Measurements from ENCODE around the gene SLIT3.

Gene SLIT3

GRCh38 chr5:168803541-168803940, 497.4 kb downstream of the SLIT3 start:
- Histone ChIP-seq H3K9me3 (ENCODE audit: insufficient read depth, low read length) (no peaks in the 10 kb centered on the region), H3K4me3 (ENCODE audit: low read length) (no peak overlapping the region), H3K27ac (ENCODE audit: low read length) (no peak overlapping the region), H3K79me2 (ENCODE audit: low read length) (no peaks in the 10 kb centered on the region), H3K9ac (ENCODE audit: low read length) (no peak overlapping the region), H4K20me1 (ENCODE audit: insufficient read depth, low read length) (no peaks in the 10 kb centered on the region), H3K4me2 (ENCODE audit: low read length) (no peak overlapping the region), H3K4me1 (ENCODE audit: low read length) (no peaks in the 10 kb centered on the region; the same call in 1 of the 2 replicates), H3K36me3 (replicated peaks; ENCODE audit: low read depth, low read length) (no peaks in the 10 kb centered on the region), H3K27me3 (ENCODE audit: low read depth, low read length) (peaks cover 68% of the 10 kb centered on the region), H2AFZ (ENCODE audit: low read depth, low read length) (no peak overlapping the region)
- no peak for TF ChIP-seq CTCF (IDR thresholded peaks at IDR 0.05; ENCODE audit: low read depth, low read length)
- TF ChIP-seq EZH2phosphoT487 (IDR thresholded peaks at IDR 0.05; ENCODE audit: low read depth): no peak

GRCh38 chr5:168802337-168802736, 498.6 kb downstream of the SLIT3 start:
- Histone ChIP-seq H3K79me2 (ENCODE audit: low read length) (no peaks in the 10 kb centered on the region), H3K9ac (ENCODE audit: low read length) (no peak overlapping the region), H4K20me1 (ENCODE audit: insufficient read depth, low read length) (no peaks in the 10 kb centered on the region), H3K9me3 (ENCODE audit: insufficient read depth, low read length) (no peaks in the 10 kb centered on the region), H3K4me3 (ENCODE audit: low read length) (no peak overlapping the region), H3K4me1 (ENCODE audit: low read length) (no peaks in the 10 kb centered on the region; the same call in 1 of the 2 replicates), H3K27ac (ENCODE audit: low read length) (no peak overlapping the region), H3K27me3 (ENCODE audit: low read depth, low read length) (peaks cover 70% of the 10 kb centered on the region), H3K36me3 (replicated peaks; ENCODE audit: low read depth, low read length) (no peaks in the 10 kb centered on the region), H2AFZ (ENCODE audit: low read depth, low read length) (no peak overlapping the region), H3K4me2 (ENCODE audit: low read length) (no peak overlapping the region)
- TF ChIP-seq CTCF (IDR thresholded peaks at IDR 0.05; ENCODE audit: low read depth, low read length) (no peak), EZH2phosphoT487 (IDR thresholded peaks at IDR 0.05; ENCODE audit: low read depth) (no peak)

GRCh38 chr5:168801567-168801966, 499.4 kb downstream of the SLIT3 start:
- H3K36me3 ChIP-seq (replicated peaks; ENCODE audit: low read depth, low read length): no peaks in the 10 kb centered on the region
- no peak overlapping the region for H3K4me3 ChIP-seq (ENCODE audit: low read length)
- H2AFZ ChIP-seq (ENCODE audit: low read depth, low read length): no peak overlapping the region
- H3K9me3 ChIP-seq (ENCODE audit: insufficient read depth, low read length): no peaks in the 10 kb centered on the region
- no peaks in the 10 kb centered on the region; the same call in 1 of the 2 replicates for H3K4me1 ChIP-seq (ENCODE audit: low read length)
- TF ChIP-seq CTCF (IDR thresholded peaks at IDR 0.05; ENCODE audit: low read depth, low read length): no peak
- no peak for TF ChIP-seq EZH2phosphoT487 (IDR thresholded peaks at IDR 0.05; ENCODE audit: low read depth)
- H3K27me3 ChIP-seq (ENCODE audit: low read depth, low read length): peaks cover 70% of the 10 kb centered on the region
- no peak overlapping the region for H3K4me2 ChIP-seq (ENCODE audit: low read length)
- no peaks in the 10 kb centered on the region for H4K20me1 ChIP-seq (ENCODE audit: insufficient read depth, low read length)
- no peaks in the 10 kb centered on the region for H3K79me2 ChIP-seq (ENCODE audit: low read length)
- no peak overlapping the region for H3K27ac ChIP-seq (ENCODE audit: low read length)
- no peak overlapping the region for H3K9ac ChIP-seq (ENCODE audit: low read length)

GRCh38 chr5:168800701-168801100, 500.2 kb downstream of the SLIT3 start:
- Histone ChIP-seq H3K9me3 (ENCODE audit: insufficient read depth, low read length) (no peaks in the 10 kb centered on the region), H3K4me2 (ENCODE audit: low read length) (no peak overlapping the region), H3K4me3 (ENCODE audit: low read length) (no peak overlapping the region), H3K9ac (ENCODE audit: low read length) (no peak overlapping the region), H4K20me1 (ENCODE audit: insufficient read depth, low read length) (no peaks in the 10 kb centered on the region), H3K36me3 (replicated peaks; ENCODE audit: low read depth, low read length) (no peaks in the 10 kb centered on the region), H3K4me1 (ENCODE audit: low read length) (no peaks in the 10 kb centered on the region; the same call in 1 of the 2 replicates), H3K79me2 (ENCODE audit: low read length) (no peaks in the 10 kb centered on the region), H3K27ac (ENCODE audit: low read length) (no peak overlapping the region), H2AFZ (ENCODE audit: low read depth, low read length) (no peak overlapping the region), H3K27me3 (ENCODE audit: low read depth, low read length) (peaks cover 69% of the 10 kb centered on the region)
- TF ChIP-seq EZH2phosphoT487 (IDR thresholded peaks at IDR 0.05; ENCODE audit: low read depth) (no peak), CTCF (IDR thresholded peaks at IDR 0.05; ENCODE audit: low read depth, low read length) (no peak)
